PC-9 (cell line): Measurements from ENCODE around the gene DPEP1.

Source experiments
- CTCF ChIP-seq: fragments of 200-600 bp; sonication (generic); conservative IDR thresholded peaks from 2 replicates; pipeline ENCODE4 v1.6.1; 2017; ENCODE audit warnings: mixed run types, antibody characterized with exemption, mild to moderate bottlenecking, moderate library complexity
- EZH2 ChIP-seq: fragments of 200-600 bp; sonication (generic); IDR thresholded peaks from 2 replicates; pipeline ENCODE4 v1.8.0; 2017; ENCODE audit warnings: antibody characterized with exemption, low read depth

GRCh38 chr16:89620406-89620841, 7.0 kb downstream of the DPEP1 start:
- TF ChIP-seq CTCF (no peak), EZH2 (no peak)
